Measurements from ENCODE around the gene ZNF423. TPM values are rescaled to one million over a fixed set of nuclear protein-coding genes. Genes with fewer than 3 reads are reported as not detected.

Gene ZNF423
- total RNA-seq, 1 experiment from 2014 or later: 11.1 TPM

- Histone ChIP-seq H3K4me3 (ENCODE audit: low read depth, low read length, poor library complexity, severe bottlenecking) (no peak overlapping the region), H3K27me3 (replicated peaks; ENCODE audit: insufficient read depth, low read depth, low read length, poor library complexity) (no peaks in the 10 kb centered on the region), H3K9me3 (ENCODE audit: low read depth, low read length, poor library complexity, severe bottlenecking) (no peaks in the 10 kb centered on the region), H3K36me3 (ENCODE audit: insufficient read depth, low read length, poor library complexity, severe bottlenecking) (no peaks in the 10 kb centered on the region), H3K27ac (ENCODE audit: low read depth, low read length, poor library complexity, severe bottlenecking) (no peak overlapping the region), H3K4me1 (ENCODE audit: insufficient read depth, low read length, poor library complexity, severe bottlenecking) (peaks cover 3% of the 10 kb centered on the region)
- POLR2A ChIA-PET (ENCODE audit: low non-redundant PET): no interaction called here
- DNase-seq (ENCODE audit: low spot score): no peak
- CTCF ChIA-PET: no interaction called here
- intact Hi-C loops (cut with micrococcal nuclease; ENCODE audit: unreplicated experiment): no loop called here
- TF ChIP-seq CTCF (conservative IDR thresholded peaks at IDR 0.05; ENCODE audit: low read depth, low read length): no peak
- TF ChIP-seq EZH2 (IDR thresholded peaks at IDR 0.05; ENCODE audit: borderline replicate concordance, low read depth, low read length, poor library complexity, severe bottlenecking): no peak
- BruUV-seq (replicated peaks): no TSS peak
Measured at GRCh38 chr16:49727611-49728010, 128.3 kb downstream of the ZNF423 start.

GRCh38 chr16:49726155-49726554 is 129.8 kb downstream of the ZNF423 start:
- intact Hi-C loops (cut with micrococcal nuclease; ENCODE audit: unreplicated experiment): no loop called here
- Histone ChIP-seq H3K27me3 (replicated peaks; ENCODE audit: insufficient read depth, low read depth, low read length, poor library complexity) (no peaks in the 10 kb centered on the region), H3K27ac (ENCODE audit: low read depth, low read length, poor library complexity, severe bottlenecking) (no peak overlapping the region), H3K4me3 (ENCODE audit: low read depth, low read length, poor library complexity, severe bottlenecking) (no peak overlapping the region), H3K4me1 (ENCODE audit: insufficient read depth, low read length, poor library complexity, severe bottlenecking) (no peaks in the 10 kb centered on the region), H3K9me3 (ENCODE audit: low read depth, low read length, poor library complexity, severe bottlenecking) (no peaks in the 10 kb centered on the region), H3K36me3 (ENCODE audit: insufficient read depth, low read length, poor library complexity, severe bottlenecking) (no peaks in the 10 kb centered on the region)
- ChIA-PET CTCF (no interaction called here), POLR2A (ENCODE audit: low non-redundant PET) (no interaction called here)
- BruUV-seq (replicated peaks): no TSS peak
- TF ChIP-seq EZH2 (IDR thresholded peaks at IDR 0.05; ENCODE audit: borderline replicate concordance, low read depth, low read length, poor library complexity, severe bottlenecking) (no peak), CTCF (conservative IDR thresholded peaks at IDR 0.05; ENCODE audit: low read depth, low read length) (no peak)
- no peak for DNase-seq (ENCODE audit: low spot score)

GRCh38 chr16:49725651-49726050 is 130.3 kb downstream of the ZNF423 start:
- intact Hi-C loops (cut with micrococcal nuclease; ENCODE audit: unreplicated experiment): no loop called here
- no peak for TF ChIP-seq EZH2 (IDR thresholded peaks at IDR 0.05; ENCODE audit: borderline replicate concordance, low read depth, low read length, poor library complexity, severe bottlenecking)
- no peak for TF ChIP-seq CTCF (conservative IDR thresholded peaks at IDR 0.05; ENCODE audit: low read depth, low read length)
- CTCF ChIA-PET: interaction anchor here (0.7 kb wide), 1 partner anchor 102 kb away, joined by 3 read pairs; no protein-coding TSS in a partner anchor

More at GRCh38 chr16:49725651-49726050, 130.3 kb downstream of the ZNF423 start:
- no peak overlapping the region for H3K4me3 ChIP-seq (ENCODE audit: low read depth, low read length, poor library complexity, severe bottlenecking)
- H3K9me3 ChIP-seq (ENCODE audit: low read depth, low read length, poor library complexity, severe bottlenecking): no peaks in the 10 kb centered on the region
- BruUV-seq (replicated peaks): no TSS peak
- POLR2A ChIA-PET (ENCODE audit: low non-redundant PET): no interaction called here
- no peaks in the 10 kb centered on the region for H3K4me1 ChIP-seq (ENCODE audit: insufficient read depth, low read length, poor library complexity, severe bottlenecking)
- no peak overlapping the region for H3K27ac ChIP-seq (ENCODE audit: low read depth, low read length, poor library complexity, severe bottlenecking)
- DNase-seq (ENCODE audit: low spot score): no peak
- no peaks in the 10 kb centered on the region for H3K27me3 ChIP-seq (replicated peaks; ENCODE audit: insufficient read depth, low read depth, low read length, poor library complexity)
- H3K36me3 ChIP-seq (ENCODE audit: insufficient read depth, low read length, poor library complexity, severe bottlenecking): no peaks in the 10 kb centered on the region
